HEK293T (cell line): ENCODE measurements around the gene SLC44A3.

Experiments used
- ARNT ChIP-seq: fragments of 450-650 bp; IDR thresholded peaks from 2 replicates; pipeline ENCODE4 v1.6.1; 2017; ENCODE audit warnings: mild to moderate bottlenecking
- BHLHE40 ChIP-seq: fragments of 450-650 bp; IDR thresholded peaks from 2 replicates; pipeline ENCODE4 v1.6.1; 2016; ENCODE audit warnings: mild to moderate bottlenecking, moderate library complexity, borderline replicate concordance
- CTBP1 ChIP-seq: fragments of 450-650 bp; IDR thresholded peaks from 2 replicates; pipeline ENCODE4 v1.6.1; 2016; ENCODE audit warnings: borderline replicate concordance
- ELF4 ChIP-seq: fragments of 450-650 bp; IDR thresholded peaks from 2 replicates; pipeline ENCODE4 v1.6.1; 2017; ENCODE audit warnings: antibody characterized with exemption
- FOXA1 ChIP-seq: fragments of 450-650 bp; IDR thresholded peaks from 2 replicates; pipeline ENCODE4 v1.6.1; 2016; ENCODE audit warnings: mild to moderate bottlenecking
- FOXK2 ChIP-seq: fragments of 450-650 bp; IDR thresholded peaks from 2 replicates; pipeline ENCODE4 v1.6.1; 2016; ENCODE audit warnings: mild to moderate bottlenecking
- FOXM1 ChIP-seq: fragments of 450-650 bp; IDR thresholded peaks from 2 replicates; pipeline ENCODE4 v1.6.1; 2017; ENCODE audit warnings: mild to moderate bottlenecking, borderline replicate concordance
- HDGF ChIP-seq: fragments of 450-650 bp; IDR thresholded peaks from 2 replicates; pipeline ENCODE4 v1.6.1; 2017; ENCODE audit warnings: antibody characterized with exemption, borderline replicate concordance
- LEF1 ChIP-seq: fragments of 450-650 bp; IDR thresholded peaks from 2 replicates; pipeline ENCODE4 v1.6.1; 2017; ENCODE audit warnings: mild to moderate bottlenecking, borderline replicate concordance
- SP1 ChIP-seq: fragments of 450-650 bp; IDR thresholded peaks from 2 replicates; pipeline ENCODE4 v1.6.1; 2017
- SUZ12 ChIP-seq: fragments of 450-650 bp; IDR thresholded peaks from 2 replicates; pipeline ENCODE4 v1.6.1; 2016; ENCODE audit warnings: mild to moderate bottlenecking
- TARDBP ChIP-seq: fragments of 450-650 bp; IDR thresholded peaks from 2 replicates; pipeline ENCODE4 v1.6.1; 2016

GRCh38 chr1:94863919-94864318, 43.8 kb downstream of the SLC44A3 start:
- TF ChIP-seq HDGF, result no peak
- TF ChIP-seq FOXA1, result no peak
- no peak for TF ChIP-seq BHLHE40
- TF ChIP-seq FOXM1, result no peak
- no peak for TF ChIP-seq FOXK2
- no peak for TF ChIP-seq ELF4
- no peak for TF ChIP-seq TARDBP
- no peak for TF ChIP-seq LEF1
- no peak for TF ChIP-seq ARNT
- no peak for TF ChIP-seq CTBP1
- TF ChIP-seq SP1, result no peak
- no peak for TF ChIP-seq SUZ12
